DMS79 (cell line): ENCODE results near the gene TMUB1.

Experiments used
- DNase-seq: peaks from one replicate; lab custom pipeline; 2025; lab: John Stamatoyannopoulos, UW

The TMUB1 gene

DNA sequence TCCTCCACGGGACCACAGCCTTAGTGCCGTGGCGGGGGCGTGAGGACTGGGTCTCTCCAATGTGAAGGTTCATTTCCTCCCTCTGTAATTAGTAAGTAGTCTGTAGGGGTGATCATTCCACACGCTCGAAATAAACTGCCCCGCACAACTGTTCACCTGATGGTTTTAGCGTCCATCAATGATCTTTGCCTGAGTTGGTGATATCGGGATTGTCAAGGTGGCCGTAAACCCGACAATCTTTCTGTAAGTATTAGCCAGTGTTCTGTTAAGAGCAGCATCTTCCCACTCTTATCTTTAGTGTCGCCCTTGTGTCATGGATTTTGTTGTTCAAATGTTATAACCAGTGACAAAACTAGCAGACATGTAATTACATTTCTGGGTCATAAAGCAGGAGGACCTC, 20.7 kb upstream of the TMUB1 start:
- no peak for DNase-seq

DNA sequence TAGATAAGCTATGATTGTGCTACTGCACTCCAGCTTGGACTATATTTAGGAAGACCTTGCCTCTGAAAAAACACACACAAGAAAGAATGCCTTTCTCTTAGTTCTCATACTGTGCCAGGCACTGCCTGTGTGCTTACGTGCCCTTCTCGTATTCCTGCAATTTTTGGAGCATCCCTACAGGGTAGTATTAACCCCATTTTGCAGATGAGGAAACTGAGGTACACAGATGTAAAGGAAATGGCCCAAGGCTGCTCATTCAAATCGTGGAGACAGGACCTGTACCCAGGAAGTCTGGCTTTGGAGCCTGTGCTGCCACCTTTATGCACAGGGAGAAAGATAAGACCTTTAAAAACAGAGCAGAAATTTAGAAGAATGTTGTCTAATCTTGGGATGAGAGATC, 19.7 kb upstream of the TMUB1 start:
- DNase-seq: no peak

DNA sequence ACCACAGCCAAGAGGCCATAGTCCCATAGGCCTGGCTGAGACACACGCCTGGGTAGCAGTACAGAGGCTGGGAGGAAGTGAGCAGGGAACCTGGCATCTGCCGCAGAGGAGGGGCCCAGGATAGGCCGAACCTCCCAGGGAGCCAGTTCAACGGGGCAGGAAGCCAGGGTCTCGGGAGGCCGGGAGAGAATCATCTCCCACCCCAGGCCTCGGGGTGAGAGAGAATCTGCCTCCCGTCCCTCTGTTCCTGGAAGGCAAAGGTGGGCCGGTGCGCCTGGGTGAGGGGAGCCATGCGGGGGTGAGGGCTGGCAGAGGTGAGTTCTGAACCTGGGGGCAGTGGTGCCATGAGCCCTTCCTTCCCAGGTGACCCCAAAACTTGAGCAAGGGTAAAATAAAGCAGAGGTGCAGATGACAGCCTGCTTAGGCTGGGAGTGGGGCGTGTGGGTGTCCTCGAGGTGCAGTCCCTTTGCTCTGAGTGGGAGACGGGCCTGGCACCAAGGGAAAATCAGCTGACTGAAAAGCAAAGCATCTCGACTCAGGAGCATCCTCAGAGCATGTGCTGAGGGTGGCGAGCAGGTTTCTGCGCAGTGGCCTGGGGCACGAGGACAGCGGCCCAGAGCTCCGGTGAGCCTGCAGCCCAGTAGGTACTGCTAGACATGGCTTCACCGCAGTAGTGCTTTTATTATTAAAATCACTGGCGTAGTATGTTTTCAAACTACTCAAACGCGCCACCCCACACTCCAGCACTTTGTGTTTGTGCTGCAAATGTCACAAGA, 18.5 kb upstream of the TMUB1 start:
- no peak for DNase-seq

DNA sequence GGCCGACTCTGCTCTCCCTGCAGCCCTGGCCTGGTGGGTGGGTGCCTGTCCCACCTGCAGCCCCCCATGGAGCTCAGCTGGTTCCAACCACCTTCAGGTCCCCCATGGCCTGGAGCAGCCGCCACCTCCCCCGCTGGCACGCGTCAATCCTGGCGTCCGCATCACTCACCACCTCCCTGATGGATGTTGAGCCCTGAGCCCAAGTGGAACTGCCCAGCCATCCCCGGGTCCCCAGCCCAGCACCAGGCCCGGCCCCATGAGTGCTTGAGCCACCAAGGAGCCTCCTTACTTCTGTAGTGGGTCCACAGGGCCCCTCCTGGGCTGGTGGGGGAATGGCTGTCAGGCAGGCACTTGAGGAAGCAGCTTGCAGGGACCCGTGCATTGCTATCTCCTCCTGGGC, 17.6 kb upstream of the TMUB1 start:
- no peak for DNase-seq

DNA sequence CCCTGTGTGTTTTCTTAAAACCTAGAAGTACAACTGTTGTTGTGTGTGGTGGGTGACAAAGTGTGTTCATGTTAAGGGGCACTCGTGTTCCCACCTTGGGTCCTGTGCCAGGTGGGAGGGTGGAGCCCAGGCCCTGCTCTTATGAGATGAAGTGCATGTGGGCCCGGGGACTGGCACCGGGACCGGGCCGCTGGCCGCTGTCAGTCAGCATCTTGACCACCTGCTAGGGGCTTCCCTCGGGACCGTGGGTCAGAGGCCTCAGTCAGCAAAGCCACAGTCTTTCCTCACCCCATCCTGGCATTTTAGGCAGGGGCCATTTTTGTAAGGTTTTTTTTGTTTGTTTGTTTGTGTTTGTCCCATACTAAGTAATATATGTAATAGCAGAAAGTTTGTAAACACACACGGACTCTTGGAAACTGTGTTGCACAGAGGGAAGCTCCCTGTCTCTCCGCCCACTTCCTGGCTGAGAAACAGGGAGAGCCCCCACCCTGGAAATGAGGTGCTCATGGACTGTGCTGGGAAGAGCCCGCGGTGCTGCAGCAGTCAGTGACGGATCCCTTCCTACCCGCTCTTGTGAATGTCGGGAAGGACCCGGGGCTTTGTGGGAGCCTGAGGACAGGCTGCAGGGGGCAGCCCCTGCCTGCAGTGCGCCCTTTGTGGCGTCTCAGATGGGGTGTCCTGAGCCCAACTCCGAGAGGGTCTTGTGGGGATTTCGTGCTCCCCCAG, 16.4 kb upstream of the TMUB1 start:
- DNase-seq: no peak

DNA sequence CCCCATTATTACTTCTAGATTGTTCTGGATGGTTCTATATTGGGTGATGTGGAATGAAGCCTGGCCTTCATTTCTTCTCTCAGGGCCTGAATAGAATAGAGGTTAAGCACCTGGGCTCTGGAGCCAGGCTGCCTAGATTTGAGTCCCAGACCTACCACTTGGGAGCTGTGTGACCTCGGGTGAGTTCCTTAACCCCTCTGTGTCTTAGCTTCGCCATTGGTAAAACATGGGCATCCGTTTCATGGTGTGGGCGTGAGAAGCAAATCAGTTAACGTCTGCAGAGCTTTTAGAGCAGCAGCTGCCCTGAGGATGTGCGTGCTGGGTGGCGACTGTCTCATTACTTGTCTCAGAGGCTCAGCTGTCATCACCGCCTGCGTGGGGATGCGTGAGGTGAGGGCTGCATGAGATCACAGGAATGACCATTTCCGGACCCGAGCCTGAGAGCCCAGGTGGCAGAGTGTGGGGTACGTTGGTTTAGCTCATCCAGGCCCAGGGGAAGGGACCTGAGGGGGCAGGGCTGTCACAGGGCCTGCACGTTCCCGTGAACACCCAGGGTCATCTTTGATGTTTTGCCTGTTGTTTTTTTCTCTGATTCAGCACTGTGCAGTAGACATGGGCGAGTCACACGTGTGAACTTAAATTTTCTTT, 12.7 kb upstream of the TMUB1 start:
- no peak for DNase-seq

DNA sequence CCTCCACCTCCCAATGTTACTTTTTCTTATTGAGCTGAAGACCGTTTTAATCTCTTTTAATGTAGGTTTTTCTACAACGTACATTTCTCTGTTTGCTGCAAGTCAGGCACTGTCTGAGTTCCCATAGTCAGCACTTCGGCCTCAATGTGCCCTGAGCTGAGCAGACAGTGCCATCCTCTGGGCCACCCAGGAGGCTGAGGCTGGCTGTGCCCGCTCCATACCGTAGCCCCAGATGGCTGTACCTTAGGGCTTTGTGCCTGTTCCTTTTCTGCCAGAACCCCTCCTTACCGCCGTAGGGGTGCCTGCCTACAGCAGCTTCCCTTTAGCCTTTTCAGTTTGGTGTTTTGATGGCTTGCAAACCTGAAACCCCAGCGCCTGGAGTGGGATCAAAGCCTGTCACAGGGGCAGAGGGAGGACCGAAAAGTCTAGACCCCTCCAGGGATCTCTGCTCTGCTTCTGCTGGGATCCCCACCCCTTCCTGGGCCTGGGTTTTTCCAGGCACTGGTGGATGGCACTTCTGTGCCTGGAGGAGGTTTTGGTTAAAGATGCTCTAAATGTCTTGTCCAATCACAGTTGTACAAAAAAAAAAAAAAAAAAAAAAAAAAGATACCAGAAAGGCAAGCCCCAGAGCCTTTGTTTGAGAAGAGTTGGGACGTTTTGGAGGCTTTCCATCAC, 12.0 kb upstream of the TMUB1 start:
- no peak for DNase-seq

DNA sequence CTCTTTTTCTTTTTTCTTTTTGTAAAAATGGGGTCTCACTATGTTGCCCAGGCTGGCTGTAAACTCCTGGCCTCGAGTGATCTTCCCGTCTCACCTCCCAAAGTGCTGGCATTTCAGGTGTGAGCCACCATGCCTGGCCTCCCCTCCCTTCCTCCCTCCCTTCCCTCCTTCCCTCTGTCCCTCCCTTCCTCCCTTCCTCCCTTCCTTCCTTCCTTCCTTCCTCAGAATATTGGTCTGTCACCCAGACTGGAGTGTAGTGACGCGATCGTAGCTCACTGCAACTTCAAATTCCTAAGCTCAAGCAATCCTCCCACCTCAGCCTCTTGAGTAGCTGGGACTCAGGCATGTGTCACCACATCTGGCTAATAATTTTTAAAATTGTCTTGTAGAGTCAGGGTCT, 11.4 kb upstream of the TMUB1 start:
- DNase-seq: no peak

DNA sequence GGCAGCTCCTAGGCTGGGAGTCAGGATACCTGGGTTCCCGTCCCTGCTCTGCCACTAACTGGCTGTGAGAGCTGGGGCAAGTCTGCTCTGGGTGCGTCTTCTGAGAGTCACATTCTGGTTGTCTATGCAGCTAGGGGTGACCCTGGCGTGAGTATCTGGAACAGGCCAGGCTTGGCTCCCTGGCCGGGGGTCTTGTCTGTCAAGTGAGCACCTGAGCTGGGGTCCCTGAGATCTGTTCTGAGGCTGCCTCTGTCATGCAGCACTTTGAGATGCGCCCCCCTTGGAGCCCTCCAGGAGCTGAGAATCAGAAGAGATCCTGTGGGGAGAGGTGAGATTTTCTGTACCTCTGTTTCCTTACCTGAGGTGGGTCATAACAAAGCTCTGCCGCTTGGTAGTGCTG, 10.5 kb upstream of the TMUB1 start:
- no peak for DNase-seq

DNA sequence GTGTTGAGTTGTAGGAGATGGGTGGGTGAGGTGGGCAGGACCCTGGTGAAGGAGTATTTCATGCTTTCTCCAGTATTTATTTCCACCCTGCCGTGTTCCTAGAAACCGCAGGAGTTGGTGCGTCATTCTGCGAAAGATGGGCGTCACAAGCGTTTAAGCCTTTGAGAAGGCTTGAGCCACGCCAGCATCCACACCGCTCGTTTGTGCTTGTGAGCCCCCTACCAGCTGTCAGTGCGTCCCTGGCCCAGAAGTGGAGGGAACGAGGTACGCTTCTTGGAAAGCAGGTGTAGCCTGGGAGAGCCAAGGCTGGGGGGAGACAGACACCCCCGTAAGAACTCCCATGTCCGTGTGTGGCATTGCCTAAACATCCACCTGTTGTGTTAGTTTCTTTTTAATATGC, 8.7 kb upstream of the TMUB1 start:
- DNase-seq: no peak

DNA sequence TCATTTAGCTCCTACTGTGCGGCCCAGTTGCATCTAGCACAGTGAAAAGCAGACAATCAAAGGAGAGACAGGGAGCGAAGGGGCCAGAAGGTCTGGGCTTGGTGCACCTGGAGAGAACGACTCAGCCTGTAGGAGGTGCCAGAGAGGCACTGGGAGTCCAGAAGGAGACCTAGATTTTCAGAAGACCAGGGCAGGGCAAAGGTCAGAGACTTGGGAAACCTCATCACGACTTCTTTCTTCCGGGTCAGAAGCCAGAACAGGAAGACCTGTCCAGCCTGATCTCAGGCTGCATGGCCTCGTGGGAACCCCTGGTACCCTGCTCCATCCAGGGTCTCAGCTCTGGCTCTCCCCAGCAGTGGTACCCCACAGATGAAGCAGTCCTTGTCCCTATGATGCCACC, 8.1 kb upstream of the TMUB1 start:
- no peak for DNase-seq

DNA sequence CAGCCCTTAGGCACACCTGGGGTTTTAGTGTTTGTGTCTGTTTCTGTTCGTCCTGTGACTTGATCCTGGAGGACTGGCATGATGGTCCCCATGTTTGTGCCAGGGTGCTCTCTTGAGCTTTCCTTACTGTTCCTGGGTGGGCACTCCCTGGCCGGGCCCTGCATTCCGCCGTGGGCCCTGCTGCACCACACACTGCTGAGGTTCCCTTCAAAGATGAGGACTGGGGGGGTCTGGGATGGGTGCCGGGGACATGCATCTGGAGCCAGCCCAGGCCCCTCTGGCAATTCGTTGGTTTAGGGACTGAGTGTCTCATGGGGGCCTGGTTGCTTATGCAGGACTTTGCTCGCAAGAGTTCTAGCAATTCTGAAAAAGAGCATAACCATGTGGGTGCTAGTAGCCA, 7.7 kb upstream of the TMUB1 start:
- no peak for DNase-seq

DNA sequence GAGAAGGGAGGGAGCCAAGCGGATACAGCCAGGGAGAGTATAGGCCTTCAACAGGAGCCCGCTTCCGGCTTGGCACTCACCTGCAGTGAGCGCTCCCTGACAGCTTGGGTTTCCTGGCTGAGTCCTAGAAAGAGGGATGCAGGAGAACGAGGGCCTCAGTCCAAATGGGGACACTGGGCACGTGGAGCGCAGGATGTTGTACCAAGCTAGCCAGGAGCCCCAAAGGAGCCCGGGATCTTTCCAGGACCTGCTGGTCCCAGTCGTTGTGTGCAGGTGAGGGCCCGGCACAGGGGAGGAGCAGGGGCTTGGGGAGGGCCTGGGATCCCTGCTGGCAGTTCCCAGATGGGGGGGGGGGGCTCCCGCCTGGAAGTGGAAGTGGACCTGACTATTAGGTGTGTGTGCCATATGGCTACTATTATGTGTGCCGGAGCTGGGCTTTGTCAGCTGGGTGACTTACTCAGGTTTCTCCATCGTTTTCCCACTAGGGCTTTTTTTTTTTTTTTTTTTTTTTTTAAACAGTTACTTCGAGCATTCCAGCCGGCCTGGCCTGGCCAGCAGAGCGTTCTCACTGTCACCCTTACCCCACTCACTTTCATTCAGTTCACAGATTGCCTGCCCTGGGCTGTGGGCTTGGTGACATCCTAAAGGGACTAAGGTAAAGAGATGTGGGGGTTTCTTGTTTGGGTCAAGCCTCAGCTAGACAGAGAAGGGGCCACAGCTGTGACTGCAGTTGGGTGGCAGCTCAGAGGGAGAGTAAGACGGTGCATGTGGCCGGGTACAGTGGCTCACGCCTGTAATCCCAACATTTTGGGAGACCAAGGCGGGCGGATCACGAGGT, 6.8 kb upstream of the TMUB1 start:
- no peak for DNase-seq

DNA sequence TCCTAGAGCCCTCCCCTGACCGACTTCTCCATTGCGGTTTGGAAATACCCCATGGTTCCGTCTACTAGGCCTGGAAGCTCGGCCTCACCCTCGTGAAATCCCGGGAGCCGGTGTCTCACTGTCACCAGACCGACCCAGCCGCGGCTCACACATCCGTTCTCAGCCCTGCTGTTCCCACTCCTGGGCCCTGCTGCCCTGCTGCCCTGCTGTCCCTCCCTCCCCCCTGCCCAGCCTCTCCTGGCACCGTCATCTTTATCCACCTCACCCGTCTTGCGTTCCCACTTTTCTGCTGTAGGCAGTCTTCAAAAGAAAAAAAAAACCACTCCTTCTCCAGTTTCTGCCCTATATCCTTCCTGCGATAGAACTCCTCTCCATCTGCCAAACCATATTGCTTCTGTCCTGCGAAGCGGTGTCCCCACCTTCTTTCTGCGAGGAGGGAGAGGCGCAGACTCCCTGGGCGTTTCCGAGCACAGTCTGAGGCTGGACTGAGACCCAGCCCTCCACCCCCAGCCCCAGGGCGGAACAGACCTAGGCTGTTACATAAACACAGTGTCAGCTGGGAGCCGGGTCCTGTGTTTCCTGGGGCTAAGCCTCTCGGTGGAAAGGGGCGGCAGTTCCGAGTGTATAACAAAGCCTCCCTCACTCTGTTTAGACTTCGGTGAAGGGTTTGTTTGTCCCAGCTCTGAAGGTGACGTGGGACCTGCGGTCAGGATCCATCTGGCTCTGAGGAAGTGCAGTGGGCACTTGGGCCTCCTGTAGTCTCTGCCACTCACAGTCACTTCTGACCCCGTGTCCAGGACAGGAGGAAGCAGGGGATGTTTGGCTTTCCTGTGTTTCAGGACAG, 5.8 kb upstream of the TMUB1 start:
- DNase-seq: no peak

DNA sequence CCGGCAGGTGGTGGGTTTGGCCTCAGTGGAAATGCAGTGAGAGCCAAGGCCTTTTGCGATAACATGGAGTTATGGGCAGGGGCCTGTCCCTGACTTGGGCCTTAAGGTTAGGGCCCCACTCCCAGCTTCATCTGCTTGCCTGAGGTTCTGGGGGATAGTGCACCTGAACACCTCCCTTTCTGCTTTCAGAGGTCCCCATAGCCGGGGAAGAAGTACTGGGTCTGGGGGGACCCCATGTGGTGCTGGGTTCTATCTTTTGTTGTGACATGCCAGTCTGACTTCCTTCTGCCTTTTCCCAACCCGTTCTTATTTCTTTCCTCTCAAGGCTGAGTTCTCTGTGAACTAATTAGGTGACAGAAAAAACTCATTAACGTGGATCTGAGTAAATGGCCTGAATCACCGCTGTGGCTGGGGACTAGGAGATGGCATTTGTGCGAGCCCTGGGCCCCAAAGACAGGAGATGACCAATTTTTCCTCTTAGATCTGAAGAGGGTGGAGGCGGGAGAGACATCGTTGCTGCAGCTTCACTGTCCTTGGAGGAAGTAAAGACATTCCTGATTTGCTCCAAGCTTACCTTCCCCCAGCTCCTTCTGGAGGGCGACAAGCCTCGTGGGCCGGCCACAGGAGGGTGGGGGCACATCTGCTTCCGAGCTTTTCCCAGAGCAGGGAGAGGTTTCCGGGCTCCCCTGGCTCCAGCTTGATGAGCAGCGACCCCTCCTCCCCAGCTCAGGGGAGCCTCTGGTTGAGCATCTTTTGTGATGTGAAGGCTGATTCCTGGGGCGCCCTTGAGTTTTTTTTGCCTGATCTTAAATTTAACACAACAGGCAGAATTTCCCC, 4.9 kb upstream of the TMUB1 start:
- DNase-seq: no peak

DNA sequence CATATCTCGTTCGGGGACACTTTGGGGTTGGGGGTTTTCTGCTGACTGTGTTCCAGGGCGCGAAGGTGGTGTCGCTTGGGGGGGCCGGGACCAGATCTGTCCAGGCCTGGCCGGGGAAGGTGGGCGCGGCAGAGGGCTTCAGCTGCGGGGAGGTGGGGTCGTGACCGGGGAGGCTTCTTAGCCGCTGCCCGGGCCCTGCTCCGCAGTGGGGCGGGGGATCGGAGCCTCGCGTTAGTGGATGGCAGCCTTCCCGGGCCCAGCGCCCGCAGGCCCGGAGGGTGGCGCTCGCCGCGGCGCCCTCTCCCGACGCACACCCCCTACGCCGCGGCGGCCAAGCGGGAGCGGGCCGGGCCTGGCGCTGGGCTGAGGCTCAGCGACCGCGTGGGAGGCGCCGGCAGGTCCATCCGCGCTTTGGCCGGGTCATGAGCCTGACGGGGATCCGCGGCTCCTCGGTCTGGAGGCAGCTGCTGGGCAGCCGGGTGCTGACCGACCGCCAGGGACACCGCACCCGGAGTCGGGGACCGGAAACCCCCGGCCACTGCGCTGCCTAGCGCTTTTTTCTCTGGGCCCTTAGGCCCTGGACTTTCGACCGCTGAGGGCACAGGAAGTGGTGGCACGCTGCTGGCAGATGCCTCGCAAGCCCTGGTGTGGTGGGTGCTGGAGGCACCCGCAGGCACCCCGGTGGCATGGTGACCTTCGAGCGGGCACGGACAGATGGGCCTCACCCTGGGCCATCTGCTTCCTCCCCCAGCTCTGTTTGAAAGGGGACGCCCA, 4.1 kb upstream of the TMUB1 start:
- DNase-seq: no peak

DNA sequence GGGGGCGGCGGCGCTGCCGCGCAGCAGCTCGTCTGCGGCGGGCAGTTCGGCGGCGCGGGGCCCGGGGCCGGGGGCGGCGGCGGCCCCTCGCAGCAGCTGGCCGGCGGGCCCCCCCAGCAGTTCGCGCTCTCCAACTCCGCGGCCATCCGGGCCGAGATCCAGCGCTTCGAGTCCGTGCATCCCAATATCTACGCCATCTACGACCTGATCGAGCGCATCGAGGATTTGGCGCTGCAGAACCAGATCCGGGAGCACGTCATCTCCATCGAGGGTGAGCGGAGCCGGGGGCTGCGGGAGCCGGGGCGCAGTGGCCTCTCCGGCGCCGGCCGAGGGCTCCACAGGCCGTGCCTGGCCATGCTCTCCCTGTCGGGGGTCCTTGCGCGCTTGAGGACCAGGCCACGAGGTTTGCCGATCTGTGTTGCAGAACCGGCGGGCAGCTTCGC, 3.5 kb upstream of the TMUB1 start:
- no peak for DNase-seq

DNA sequence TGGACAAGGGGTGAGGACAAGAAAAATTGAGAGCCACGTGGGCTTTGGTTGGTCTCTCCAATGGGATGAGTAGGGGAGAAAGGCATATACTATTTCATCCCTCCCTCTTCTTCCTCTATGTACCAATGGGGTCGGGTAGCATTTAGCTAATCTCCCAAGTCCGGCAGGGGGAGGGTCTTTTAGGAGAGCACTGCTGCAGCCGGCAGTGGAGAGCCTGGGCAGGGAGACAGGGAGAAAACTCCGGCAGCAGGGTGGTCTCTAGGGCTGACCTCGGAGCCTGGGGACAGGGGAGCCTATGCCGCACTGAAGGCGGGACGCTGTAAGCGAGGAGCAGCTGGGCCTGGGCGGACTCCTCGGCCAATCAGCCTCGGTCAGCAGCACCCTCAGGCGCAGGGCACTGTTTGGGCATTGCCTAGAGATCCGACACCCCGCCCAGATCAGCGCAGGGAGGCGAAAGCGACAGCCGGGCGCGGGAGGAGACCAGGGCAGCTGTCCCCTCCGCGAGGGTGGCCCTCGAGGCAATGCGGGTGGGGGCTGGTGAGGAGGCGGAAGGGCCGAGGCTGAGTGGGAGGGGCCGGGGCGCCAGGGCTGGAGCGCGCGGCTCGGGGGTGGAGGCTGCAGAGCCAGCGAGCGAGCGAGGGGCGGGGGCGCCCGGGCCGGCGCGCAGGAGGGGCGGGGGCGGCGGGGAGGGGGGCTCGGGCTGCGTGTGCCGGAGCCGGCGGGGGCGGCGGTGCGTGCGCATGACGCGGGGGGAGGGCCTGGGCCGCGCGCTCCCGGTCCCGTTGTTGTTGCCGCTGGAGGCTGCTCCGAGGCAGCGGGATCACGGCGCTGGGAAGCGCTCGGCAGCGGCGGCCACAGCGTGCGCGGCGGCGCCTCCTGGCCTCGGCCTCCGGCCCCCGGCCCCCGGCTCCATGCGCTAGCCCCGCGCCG, 2.7 kb upstream of the TMUB1 start, which contains the start of gene AGAP3:
Gene AGAP3 (plus strand): TSS at position 785 of the 930 bp plus-strand sequence. CDS start 267 bp downstream, outside the sequence.
- DNase-seq: no peak
